Lower leg skin (tissue), 3 donors: Measurements from ENCODE around the gene PAQR4.

Experiments
- POLR2A ChIP-seq, 2 donors: fragments of 450-650 bp; IDR thresholded peaks; one replicate each; pipeline ENCODE4 v1.6.1; 2016 to 2017; ENCODE audit warnings: antibody characterized with exemption in 2 of 2, mild to moderate bottlenecking in 1 of 2, moderate library complexity in 1 of 2
- TF ChIP-seq, protein P1 (sequence below), 3 donors: fragments of 450-650 bp; IDR thresholded peaks; one replicate each; pipeline ENCODE4 v1.5.1; 2016; ENCODE audit warnings: antibody characterized with exemption in 3 of 3, mild to moderate bottlenecking in 3 of 3, moderate library complexity in 2 of 3

DNA sequence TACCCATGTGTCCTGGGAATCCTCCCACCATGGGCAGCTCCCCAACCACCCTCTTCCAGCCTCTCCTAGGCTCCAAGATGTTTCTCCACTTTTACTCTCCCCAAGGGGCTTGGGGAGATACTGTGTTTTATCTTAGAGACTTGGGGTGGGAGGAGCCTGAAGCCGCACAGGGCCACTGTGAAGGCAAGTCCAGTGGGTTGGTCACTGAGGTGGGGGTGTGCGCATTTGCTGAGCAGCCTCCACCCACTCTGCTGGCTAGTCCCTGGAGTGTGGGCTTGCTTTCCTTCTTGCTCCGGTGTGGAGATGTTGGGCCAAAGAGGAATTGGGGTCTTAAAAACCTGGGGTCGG is 39.5 kb downstream of the PAQR4 start:
- TF ChIP-seq, protein P1, sequence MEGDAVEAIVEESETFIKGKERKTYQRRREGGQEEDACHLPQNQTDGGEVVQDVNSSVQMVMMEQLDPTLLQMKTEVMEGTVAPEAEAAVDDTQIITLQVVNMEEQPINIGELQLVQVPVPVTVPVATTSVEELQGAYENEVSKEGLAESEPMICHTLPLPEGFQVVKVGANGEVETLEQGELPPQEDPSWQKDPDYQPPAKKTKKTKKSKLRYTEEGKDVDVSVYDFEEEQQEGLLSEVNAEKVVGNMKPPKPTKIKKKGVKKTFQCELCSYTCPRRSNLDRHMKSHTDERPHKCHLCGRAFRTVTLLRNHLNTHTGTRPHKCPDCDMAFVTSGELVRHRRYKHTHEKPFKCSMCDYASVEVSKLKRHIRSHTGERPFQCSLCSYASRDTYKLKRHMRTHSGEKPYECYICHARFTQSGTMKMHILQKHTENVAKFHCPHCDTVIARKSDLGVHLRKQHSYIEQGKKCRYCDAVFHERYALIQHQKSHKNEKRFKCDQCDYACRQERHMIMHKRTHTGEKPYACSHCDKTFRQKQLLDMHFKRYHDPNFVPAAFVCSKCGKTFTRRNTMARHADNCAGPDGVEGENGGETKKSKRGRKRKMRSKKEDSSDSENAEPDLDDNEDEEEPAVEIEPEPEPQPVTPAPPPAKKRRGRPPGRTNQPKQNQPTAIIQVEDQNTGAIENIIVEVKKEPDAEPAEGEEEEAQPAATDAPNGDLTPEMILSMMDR (IDR thresholded peaks at IDR 0.05): no peak
- TF ChIP-seq POLR2A (IDR thresholded peaks at IDR 0.05): no peak
